NT2/D1 (cell line): ENCODE data around the gene IL26.

ENCODE experiments used
- DNase-seq: peaks from one replicate; pipeline ENCODE4 v3.0.0-alpha.2; 2011; ENCODE audit warnings: low read depth, low spot score
- H3K27me3 ChIP-seq: 2 replicates; pipeline ENCODE4 v1.6.0; 2011; ENCODE audit warnings: mild to moderate bottlenecking; ENCODE audit not compliant: insufficient read length, insufficient read depth
- H3K36me3 ChIP-seq: 2 replicates; pipeline ENCODE4 v1.6.1; 2011; ENCODE audit warnings: mild to moderate bottlenecking, low read length, mixed read lengths; ENCODE audit not compliant: insufficient read depth, insufficient read length
- H3K4me1 ChIP-seq: 2 replicates; pipeline ENCODE4 v1.5.1; 2011; ENCODE audit not compliant: insufficient read depth, insufficient read length
- H3K4me3 ChIP-seq: 2 replicates; pipeline ENCODE4 v1.5.1; 2011; ENCODE audit warnings: low read depth; ENCODE audit not compliant: insufficient read length
- H3K9ac ChIP-seq: 2 replicates; pipeline ENCODE4 v1.6.0; 2011; ENCODE audit warnings: low read depth; ENCODE audit not compliant: insufficient read length
- H3K9me3 ChIP-seq: 2 replicates; pipeline ENCODE4 v1.5.1; 2011; ENCODE audit warnings: mild to moderate bottlenecking, low read length; ENCODE audit not compliant: insufficient read depth
- SUZ12 ChIP-seq: IDR thresholded peaks from 2 replicates; pipeline ENCODE4 v1.6.1; 2011; ENCODE audit not compliant: insufficient read length, insufficient read depth; ENCODE audit errors: extremely low read depth
- YY1 ChIP-seq: IDR thresholded peaks from 2 replicates; pipeline ENCODE4 v1.6.1; 2011; ENCODE audit not compliant: insufficient read length, insufficient read depth
- ZNF274 ChIP-seq: IDR thresholded peaks from 2 replicates; pipeline ENCODE4 v1.6.1; 2011; ENCODE audit warnings: mild to moderate bottlenecking, low read depth, low read length

Gene IL26

GRCh38 chr12:68252077-68252476 lies 26.5 kb upstream of the IL26 start:
- Histone ChIP-seq H3K36me3 (no peaks in the 10 kb centered on the region), H3K4me3 (no peak overlapping the region), H3K27me3 (no peaks in the 10 kb centered on the region), H3K9ac (no peak overlapping the region), H3K4me1 (no peaks in the 10 kb centered on the region), H3K9me3 (no peaks in the 10 kb centered on the region)
- no peak for TF ChIP-seq SUZ12
- TF ChIP-seq YY1: no peak
- no peak for TF ChIP-seq ZNF274
- DNase-seq: no peak

- no peak for DNase-seq
- Histone ChIP-seq H3K4me1 (peaks cover 7% of the 10 kb centered on the region), H3K36me3 (no peaks in the 10 kb centered on the region), H3K9me3 (no peaks in the 10 kb centered on the region), H3K4me3 (no peak overlapping the region), H3K9ac (no peak overlapping the region), H3K27me3 (no peaks in the 10 kb centered on the region)
- TF ChIP-seq ZNF274: no peak
- TF ChIP-seq SUZ12: no peak
- no peak for TF ChIP-seq YY1
Observed at GRCh38 chr12:68250454-68250853, 24.8 kb upstream of the IL26 start.

GRCh38 chr12:68247785-68248184 lies 22.2 kb upstream of the IL26 start:
- Histone ChIP-seq H3K27me3 (no peaks in the 10 kb centered on the region), H3K9me3 (no peaks in the 10 kb centered on the region), H3K9ac (no peak overlapping the region), H3K4me1 (peaks cover 9% of the 10 kb centered on the region), H3K36me3 (no peaks in the 10 kb centered on the region), H3K4me3 (no peak overlapping the region)
- no peak for DNase-seq
- TF ChIP-seq SUZ12: no peak
- TF ChIP-seq ZNF274: no peak
- TF ChIP-seq YY1: no peak

GRCh38 chr12:68246350-68246749 lies 20.7 kb upstream of the IL26 start:
- no peaks in the 10 kb centered on the region for H3K9me3 ChIP-seq
- no peak for DNase-seq
- H3K27me3 ChIP-seq: no peaks in the 10 kb centered on the region
- no peaks in the 10 kb centered on the region for H3K36me3 ChIP-seq
- no peak overlapping the region for H3K9ac ChIP-seq
- no peak overlapping the region for H3K4me3 ChIP-seq
- peaks cover 9% of the 10 kb centered on the region for H3K4me1 ChIP-seq
- TF ChIP-seq SUZ12 (no peak), YY1 (no peak), ZNF274 (no peak)

- H3K36me3 ChIP-seq: no peaks in the 10 kb centered on the region
- no peak for DNase-seq
- H3K9ac ChIP-seq: no peak overlapping the region
- H3K4me1 ChIP-seq: peaks cover 9% of the 10 kb centered on the region
- H3K4me3 ChIP-seq: no peak overlapping the region
- no peaks in the 10 kb centered on the region for H3K27me3 ChIP-seq
- H3K9me3 ChIP-seq: no peaks in the 10 kb centered on the region
- TF ChIP-seq SUZ12 (no peak), ZNF274 (no peak), YY1 (no peak)
Observed at GRCh38 chr12:68245180-68246021, 19.8 kb upstream of the IL26 start.

GRCh38 chr12:68242777-68243176 lies 17.2 kb upstream of the IL26 start:
- Histone ChIP-seq H3K36me3 (no peaks in the 10 kb centered on the region), H3K9ac (no peak overlapping the region), H3K4me3 (no peak overlapping the region), H3K4me1 (peaks cover 9% of the 10 kb centered on the region), H3K27me3 (no peaks in the 10 kb centered on the region), H3K9me3 (no peaks in the 10 kb centered on the region)
- no peak for DNase-seq
- TF ChIP-seq ZNF274: no peak
- no peak for TF ChIP-seq SUZ12
- TF ChIP-seq YY1: no peak

GRCh38 chr12:68240975-68241374 lies 15.4 kb upstream of the IL26 start:
- no peak overlapping the region for H3K9ac ChIP-seq
- H3K36me3 ChIP-seq: no peaks in the 10 kb centered on the region
- no peak for DNase-seq
- no peaks in the 10 kb centered on the region for H3K9me3 ChIP-seq
- no peak for TF ChIP-seq YY1
- no peak for TF ChIP-seq ZNF274
- no peak for TF ChIP-seq SUZ12
- H3K4me3 ChIP-seq: no peak overlapping the region
- no peaks in the 10 kb centered on the region for H3K27me3 ChIP-seq
- peaks cover 5% of the 10 kb centered on the region for H3K4me1 ChIP-seq
